Measurements from ENCODE around the gene ANKRD22. TPM values are rescaled to one million over a fixed set of nuclear protein-coding genes. Genes with fewer than 3 reads are reported as not detected.

The ANKRD22 gene
- total RNA-seq, 4 donors from 2014 or later, result 3.0 to 12.2 (median 6.1) TPM; not detected in 1

GRCh38 chr10:88890681-88891381 lies 39.2 kb upstream of the ANKRD22 start:
- intact Hi-C loops (cut with DNase I; ENCODE audit: low total_unique reads) (no loop called here), in situ Hi-C loops (cut with MboI; ENCODE audit: low pct_ligation_motif_present in 1 of 4, low pct_unique_long_range_greater_than_20kb in 1 of 4, low sequenced_read_pairs in 3 of 4) (no loop called here)
- DNase-seq, result no peak

GRCh38 chr10:88889559-88890337 lies 38.1 kb upstream of the ANKRD22 start:
- H3K4me3 ChIP-seq, result no peak overlapping the region
- in situ Hi-C loops (cut with MboI; ENCODE audit: low pct_ligation_motif_present in 1 of 4, low pct_unique_long_range_greater_than_20kb in 1 of 4, low sequenced_read_pairs in 3 of 4), result no loop called here
- H3K27me3 ChIP-seq, result no peaks in the 10 kb centered on the region
- no peak for DNase-seq
- no peaks in the 10 kb centered on the region for H3K9me3 ChIP-seq
- no peak overlapping the region for H3K27ac ChIP-seq
- H3K36me3 ChIP-seq, result no peaks in the 10 kb centered on the region
- WGBS, 2 donors (ENCODE audit: low coverage in 1 of 2), result 79 to 100% methylated on average over 1 of the region's 1 CpG
- intact Hi-C loops (cut with DNase I; ENCODE audit: low total_unique reads), result no loop called here
- TF ChIP-seq POLR2AphosphoS5 (IDR thresholded peaks at IDR 0.05), result no peak
- no peak for TF ChIP-seq EP300 (IDR thresholded peaks at IDR 0.05; ENCODE audit: low read depth)
- H3K4me1 ChIP-seq, result peaks cover 0 to 59% (median 12%) of the 10 kb centered on the region in 4 donors

More at GRCh38 chr10:88890681-88891381, 39.2 kb upstream of the ANKRD22 start:
- 94 to 100% methylated on average over 3 to 4 of the region's 4 CpGs for WGBS, 2 donors (ENCODE audit: low coverage in 1 of 2)
- TF ChIP-seq POLR2AphosphoS5 (IDR thresholded peaks at IDR 0.05), result no peak
- TF ChIP-seq CTCF (IDR thresholded peaks at IDR 0.05), result no peak
- Histone ChIP-seq H3K4me1 (peaks cover 0 to 63% (median 17%) of the 10 kb centered on the region in 4 donors), H3K4me3 (no peak overlapping the region), H3K27ac (no peak overlapping the region), H3K9me3 (no peaks in the 10 kb centered on the region), H3K36me3 (no peaks in the 10 kb centered on the region), H3K27me3 (no peaks in the 10 kb centered on the region)

DNA sequence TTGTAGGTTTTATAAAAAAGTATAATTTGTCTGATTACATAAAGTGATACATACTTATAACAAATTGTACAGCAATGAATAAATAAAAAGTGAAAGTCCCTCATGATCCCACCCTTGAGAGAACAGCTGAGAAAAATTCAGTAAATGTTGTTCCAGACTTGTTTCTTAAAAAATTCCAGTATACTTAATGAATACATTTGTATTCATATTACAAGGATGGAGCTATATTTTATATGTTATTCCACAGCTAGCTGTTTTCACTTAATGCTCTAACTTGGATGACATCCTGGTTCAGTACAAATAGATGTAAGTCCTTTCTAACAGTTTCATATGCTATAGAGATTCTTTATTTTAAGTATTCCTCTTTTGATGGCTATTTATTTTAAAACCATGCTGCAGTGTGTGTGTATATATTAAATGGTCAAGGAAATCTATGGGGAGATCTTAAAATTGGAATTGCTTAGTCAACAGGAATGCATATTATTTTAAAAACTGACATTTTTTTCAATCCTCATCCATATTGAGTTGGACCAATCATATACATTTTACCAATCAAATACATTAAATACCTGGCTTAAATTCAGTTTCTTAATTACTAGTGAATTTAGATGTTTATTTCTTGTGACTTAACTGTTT lies 37.3 kb upstream of the ANKRD22 start:
- no peak for TF ChIP-seq CTCF (IDR thresholded peaks at IDR 0.05)
- no peak for TF ChIP-seq EP300 (IDR thresholded peaks at IDR 0.05; ENCODE audit: low read depth)
- TF ChIP-seq POLR2AphosphoS5 (IDR thresholded peaks at IDR 0.05), result no peak
- no peak for TF ChIP-seq POLR2A (IDR thresholded peaks at IDR 0.05)
- in situ Hi-C loops (cut with MboI; ENCODE audit: low pct_ligation_motif_present in 1 of 4, low pct_unique_long_range_greater_than_20kb in 1 of 4, low sequenced_read_pairs in 3 of 4) (no loop called here), intact Hi-C loops (cut with DNase I; ENCODE audit: low total_unique reads) (no loop called here)
- Histone ChIP-seq H3K4me3 (no peak overlapping the region), H3K9me3 (no peaks in the 10 kb centered on the region), H3K27me3 (no peaks in the 10 kb centered on the region), H3K27ac (no peak overlapping the region), H3K36me3 (no peaks in the 10 kb centered on the region), H3K4me1 (peaks cover 0 to 57% (median 10%) of the 10 kb centered on the region in 4 donors)
- DNase-seq, result no peak

DNA sequence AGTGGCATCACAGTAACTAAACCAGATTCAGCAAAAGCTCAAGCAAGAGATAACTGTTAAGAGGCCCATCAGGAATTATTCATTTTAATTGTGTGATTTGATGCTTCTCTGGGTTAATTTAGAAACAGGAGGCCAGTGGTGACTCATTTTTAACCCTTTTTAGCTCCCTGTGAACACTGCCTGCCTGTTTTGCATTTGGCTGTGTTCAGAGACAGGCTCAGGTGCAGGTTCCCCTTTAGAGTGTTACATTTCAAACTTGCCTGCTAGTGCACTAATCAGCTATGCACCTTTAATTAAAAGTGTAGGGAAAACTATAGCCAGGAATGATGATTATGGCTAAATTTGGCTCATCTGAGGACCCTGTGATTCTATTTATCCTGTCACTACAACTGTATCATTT lies 34.9 kb upstream of the ANKRD22 start:
- intact Hi-C loops (cut with DNase I; ENCODE audit: low total_unique reads), result no loop called here
- H3K27ac ChIP-seq, result peak overlapping the region in 1 of 4 donors; percentile 8
- in situ Hi-C loops (cut with MboI; ENCODE audit: low pct_ligation_motif_present in 1 of 4, low pct_unique_long_range_greater_than_20kb in 1 of 4, low sequenced_read_pairs in 3 of 4), result no loop called here

More for the DNA sequence above, 34.9 kb upstream of the ANKRD22 start:
- Histone ChIP-seq H3K36me3 (no peaks in the 10 kb centered on the region), H3K4me3 (no peak overlapping the region), H3K4me1 (peaks cover 0 to 60% (median 17%) of the 10 kb centered on the region in 4 donors), H3K27me3 (no peaks in the 10 kb centered on the region), H3K9me3 (no peaks in the 10 kb centered on the region)
- TF ChIP-seq CTCF (IDR thresholded peaks at IDR 0.05) (no peak), EP300 (IDR thresholded peaks at IDR 0.05; ENCODE audit: low read depth) (no peak), POLR2A (IDR thresholded peaks at IDR 0.05) (no peak), POLR2AphosphoS5 (IDR thresholded peaks at IDR 0.05) (no peak)
- no peak for DNase-seq

All from transverse colon (tissue), 4 donors.